ENCODE results near the gene PRPF40A.

DNA sequence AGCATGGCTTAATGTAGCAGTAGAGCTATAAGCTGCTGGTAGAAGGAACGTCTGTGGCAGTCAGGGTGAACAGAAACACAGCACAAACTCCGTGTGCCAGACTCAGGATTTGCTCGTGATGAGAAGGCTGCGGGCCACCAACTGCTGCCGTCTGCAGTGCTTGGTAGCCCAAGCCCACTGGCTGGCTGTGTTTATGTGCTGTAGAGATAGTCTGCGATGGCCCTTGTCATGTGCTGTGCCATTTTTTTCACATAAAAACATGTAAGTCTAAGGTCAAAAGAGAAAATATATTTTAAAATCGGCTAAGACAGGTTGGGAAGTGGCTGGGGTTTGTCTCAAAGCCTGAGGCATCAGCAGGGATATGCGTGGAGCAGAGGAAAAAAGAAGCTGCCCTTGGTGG lies 78.7 kb downstream of the PRPF40A start:
- TF ChIP-seq POLR2A (IDR thresholded peaks at IDR 0.05; ENCODE audit: control extremely low read depth in 1 of 2, low read depth in 2 of 2, low read length in 2 of 2) (no peak), TAF7 (optimal IDR thresholded peaks at IDR 0.05; ENCODE audit: borderline replicate concordance, low read depth, low read length) (no peak), EZH2 (IDR thresholded peaks at IDR 0.05; ENCODE audit: low read depth, low read length, severe bottlenecking) (no peak)
- TF ChIP-seq, protein P1, sequence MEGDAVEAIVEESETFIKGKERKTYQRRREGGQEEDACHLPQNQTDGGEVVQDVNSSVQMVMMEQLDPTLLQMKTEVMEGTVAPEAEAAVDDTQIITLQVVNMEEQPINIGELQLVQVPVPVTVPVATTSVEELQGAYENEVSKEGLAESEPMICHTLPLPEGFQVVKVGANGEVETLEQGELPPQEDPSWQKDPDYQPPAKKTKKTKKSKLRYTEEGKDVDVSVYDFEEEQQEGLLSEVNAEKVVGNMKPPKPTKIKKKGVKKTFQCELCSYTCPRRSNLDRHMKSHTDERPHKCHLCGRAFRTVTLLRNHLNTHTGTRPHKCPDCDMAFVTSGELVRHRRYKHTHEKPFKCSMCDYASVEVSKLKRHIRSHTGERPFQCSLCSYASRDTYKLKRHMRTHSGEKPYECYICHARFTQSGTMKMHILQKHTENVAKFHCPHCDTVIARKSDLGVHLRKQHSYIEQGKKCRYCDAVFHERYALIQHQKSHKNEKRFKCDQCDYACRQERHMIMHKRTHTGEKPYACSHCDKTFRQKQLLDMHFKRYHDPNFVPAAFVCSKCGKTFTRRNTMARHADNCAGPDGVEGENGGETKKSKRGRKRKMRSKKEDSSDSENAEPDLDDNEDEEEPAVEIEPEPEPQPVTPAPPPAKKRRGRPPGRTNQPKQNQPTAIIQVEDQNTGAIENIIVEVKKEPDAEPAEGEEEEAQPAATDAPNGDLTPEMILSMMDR (IDR thresholded peaks at IDR 0.05; ENCODE audit: control extremely low read depth in 1 of 3, insufficient read depth in 1 of 3, low read depth in 1 of 3, low read length in 3 of 3): no peak

Data from H1 (cell line).